ENCODE measurements around the gene FNIP2.

FNIP2 gene

GRCh38 chr4:158850800-158851644 lies 82.2 kb downstream of the FNIP2 start:
- peak; percentile 58 for TF ChIP-seq CTCF (IDR thresholded peaks at IDR 0.05; ENCODE audit: low read depth, low read length)
- Histone ChIP-seq H3K4me1 (no peaks in the 10 kb centered on the region), H3K9me3 (no peaks in the 10 kb centered on the region), H3K36me3 (no peaks in the 10 kb centered on the region; the same call in 1 of the 2 replicates), H3K27me3 (no peaks in the 10 kb centered on the region), H3K4me3 (ENCODE audit: low read depth, low read length) (no peak overlapping the region)
- DNase-seq: no peak

- Histone ChIP-seq H3K27me3 (no peaks in the 10 kb centered on the region), H3K9me3 (no peaks in the 10 kb centered on the region), H3K36me3 (no peaks in the 10 kb centered on the region; the same call in 1 of the 2 replicates), H3K4me1 (no peaks in the 10 kb centered on the region), H3K4me3 (ENCODE audit: low read depth, low read length) (no peak overlapping the region)
- DNase-seq: no peak
- no peak for TF ChIP-seq CTCF (IDR thresholded peaks at IDR 0.05; ENCODE audit: low read depth, low read length)
Measured at GRCh38 chr4:158854236-158854635, 85.4 kb downstream of the FNIP2 start.

- TF ChIP-seq CTCF (IDR thresholded peaks at IDR 0.05; ENCODE audit: low read depth, low read length): peak; percentile 62
- DNase-seq: no peak
- H3K27me3 ChIP-seq: no peaks in the 10 kb centered on the region
- H3K36me3 ChIP-seq: no peaks in the 10 kb centered on the region; the same call in 1 of the 2 replicates
- H3K4me3 ChIP-seq (ENCODE audit: low read depth, low read length): no peak overlapping the region
- no peaks in the 10 kb centered on the region for H3K9me3 ChIP-seq
- no peaks in the 10 kb centered on the region for H3K4me1 ChIP-seq
Measured at GRCh38 chr4:158856852-158857251, 88.0 kb downstream of the FNIP2 start.

GRCh38 chr4:158857951-158858350 lies 89.1 kb downstream of the FNIP2 start:
- Histone ChIP-seq H3K36me3 (0 out of 2 replicates have a peak, but pooled peaks cover 5% of the 10 kb centered on the region), H3K27me3 (no peaks in the 10 kb centered on the region), H3K9me3 (no peaks in the 10 kb centered on the region), H3K4me3 (ENCODE audit: low read depth, low read length) (no peak overlapping the region), H3K4me1 (no peaks in the 10 kb centered on the region)
- DNase-seq: no peak
- TF ChIP-seq CTCF (IDR thresholded peaks at IDR 0.05; ENCODE audit: low read depth, low read length): no peak

- DNase-seq: no peak
- no peak for TF ChIP-seq CTCF (IDR thresholded peaks at IDR 0.05; ENCODE audit: low read depth, low read length)
- Histone ChIP-seq H3K4me1 (no peaks in the 10 kb centered on the region), H3K4me3 (ENCODE audit: low read depth, low read length) (no peak overlapping the region), H3K9me3 (no peaks in the 10 kb centered on the region), H3K36me3 (0 out of 2 replicates have a peak, but pooled peaks cover 5% of the 10 kb centered on the region), H3K27me3 (no peaks in the 10 kb centered on the region)
Measured at GRCh38 chr4:158858410-158859199, 89.8 kb downstream of the FNIP2 start.

Data from BE2C (cell line).